ENCODE measurements around the gene ADTRP.

DNA sequence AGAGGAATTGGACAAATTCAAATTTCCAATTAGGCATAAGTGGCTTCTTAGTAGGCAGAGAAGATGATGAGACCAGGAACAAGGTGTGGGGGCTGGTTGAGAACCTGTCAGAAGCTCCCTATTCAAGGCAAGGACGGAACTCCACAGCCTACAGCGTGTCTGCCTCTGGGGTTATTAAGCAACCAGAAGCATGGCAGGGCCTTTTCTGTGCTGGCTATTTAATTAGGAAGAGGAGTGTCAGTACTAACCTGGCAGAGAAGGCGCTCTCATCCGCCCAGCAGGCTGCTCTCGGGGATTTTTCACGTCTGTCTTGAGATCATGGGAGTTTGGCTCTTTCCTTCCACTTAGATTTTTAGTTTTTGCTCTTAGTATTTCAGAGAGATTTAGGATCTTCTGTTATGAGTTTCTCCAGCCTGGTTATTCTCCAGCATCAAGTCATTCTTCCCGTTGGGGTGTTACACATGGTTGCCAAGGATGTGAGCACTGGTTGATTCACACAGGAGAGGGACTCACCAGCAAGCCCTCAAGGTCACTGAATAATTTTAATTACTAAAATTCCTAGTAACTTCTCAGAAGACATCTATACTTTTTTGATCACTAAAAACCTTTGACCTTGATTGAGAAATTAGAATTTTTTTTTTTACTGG lies 23.9 kb downstream of the ADTRP start:
- TF ChIP-seq, protein P1, sequence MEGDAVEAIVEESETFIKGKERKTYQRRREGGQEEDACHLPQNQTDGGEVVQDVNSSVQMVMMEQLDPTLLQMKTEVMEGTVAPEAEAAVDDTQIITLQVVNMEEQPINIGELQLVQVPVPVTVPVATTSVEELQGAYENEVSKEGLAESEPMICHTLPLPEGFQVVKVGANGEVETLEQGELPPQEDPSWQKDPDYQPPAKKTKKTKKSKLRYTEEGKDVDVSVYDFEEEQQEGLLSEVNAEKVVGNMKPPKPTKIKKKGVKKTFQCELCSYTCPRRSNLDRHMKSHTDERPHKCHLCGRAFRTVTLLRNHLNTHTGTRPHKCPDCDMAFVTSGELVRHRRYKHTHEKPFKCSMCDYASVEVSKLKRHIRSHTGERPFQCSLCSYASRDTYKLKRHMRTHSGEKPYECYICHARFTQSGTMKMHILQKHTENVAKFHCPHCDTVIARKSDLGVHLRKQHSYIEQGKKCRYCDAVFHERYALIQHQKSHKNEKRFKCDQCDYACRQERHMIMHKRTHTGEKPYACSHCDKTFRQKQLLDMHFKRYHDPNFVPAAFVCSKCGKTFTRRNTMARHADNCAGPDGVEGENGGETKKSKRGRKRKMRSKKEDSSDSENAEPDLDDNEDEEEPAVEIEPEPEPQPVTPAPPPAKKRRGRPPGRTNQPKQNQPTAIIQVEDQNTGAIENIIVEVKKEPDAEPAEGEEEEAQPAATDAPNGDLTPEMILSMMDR (IDR thresholded peaks at IDR 0.05 in 8 of 11, conservative IDR thresholded peaks at IDR 0.05 in 3 of 11) = no peak
- TF ChIP-seq POLR2AphosphoS5 (IDR thresholded peaks at IDR 0.05) (no peak), POLR2A (IDR thresholded peaks at IDR 0.05) (no peak)
